Measurements from ENCODE around the gene PHF12. TPM values are rescaled to one million over a fixed set of nuclear protein-coding genes. Genes with fewer than 3 reads are reported as not detected.

Gene PHF12
- total and polyA plus RNA-seq, 10 of the 15 experiments (the other 5 are each of a cell fraction or from before 2014, with no cell fraction given): 1.3 to 43.9 (median 19.2) TPM

DNA sequence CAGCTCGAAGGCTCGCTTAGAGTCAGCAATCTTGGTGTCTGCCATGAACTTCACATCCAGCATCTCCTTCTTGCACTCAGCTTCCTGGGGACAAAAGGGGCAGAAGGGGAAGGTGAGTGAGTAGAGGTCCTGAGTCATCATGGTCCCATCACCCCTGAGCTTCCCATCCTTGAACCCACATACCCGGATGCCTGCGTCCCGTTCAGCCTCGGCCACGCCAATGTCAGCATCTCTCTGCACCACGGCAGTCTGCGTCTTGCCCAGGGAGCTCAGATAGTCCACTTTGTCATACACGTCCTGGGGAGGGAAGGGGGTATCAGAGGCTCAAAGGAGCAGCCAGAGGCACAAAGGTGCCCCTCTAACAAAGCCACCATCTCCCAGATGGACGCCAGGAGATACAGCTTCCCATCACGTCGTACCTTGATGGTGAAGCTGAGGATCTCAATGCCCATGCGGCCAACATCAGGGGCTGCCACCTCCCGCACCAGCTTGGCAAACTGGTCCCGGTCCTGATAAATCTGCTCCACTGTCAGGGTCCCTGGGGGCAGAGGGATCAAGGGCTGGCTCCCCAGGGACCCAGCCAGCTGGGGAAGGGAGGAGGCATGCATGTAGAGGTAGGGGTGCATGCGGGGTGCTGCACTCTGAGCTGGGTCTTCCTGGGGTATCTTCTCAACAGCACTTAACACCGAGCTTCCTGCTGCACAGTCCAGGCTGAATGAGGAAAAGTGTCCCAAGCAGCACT lies 69.0 kb downstream of the PHF12 start:
- Histone ChIP-seq H3K9ac (ENCODE audit: control insufficient read depth, insufficient read depth, low read length) (no peak overlapping the region), H2AFZ (ENCODE audit: control insufficient read depth, low read depth, low read length) (no peak overlapping the region), H3K9me3 (replicated peaks; ENCODE audit: control insufficient read depth, insufficient read depth, low read length) (no peaks in the 10 kb centered on the region), H4K20me1 (ENCODE audit: control insufficient read depth, insufficient read depth) (no peaks in the 10 kb centered on the region; the same call in 1 of the 2 replicates), H3K79me2 (ENCODE audit: control insufficient read depth, insufficient read depth, low read length) (no peaks in the 10 kb centered on the region), H3K36me3 (ENCODE audit: control insufficient read depth in 2 of 2, insufficient read depth in 2 of 2, low read length in 1 of 2) (peaks cover 9 to 33% of the 10 kb centered on the region in 2 experiments; a peak in 3 of 4 replicates), H3K27ac (ENCODE audit: control insufficient read depth, insufficient read depth) (no peak overlapping the region), H3K4me1 (ENCODE audit: control insufficient read depth, insufficient read depth, low read length) (peaks cover 1% of the 10 kb centered on the region), H3K27me3 (replicated peaks in 1 of 2; ENCODE audit: control insufficient read depth in 2 of 2, insufficient read depth in 2 of 2, low read length in 1 of 2) (no peaks in the 10 kb centered on the region), H3K4me3 (no peak overlapping the region), H3K4me2 (ENCODE audit: control insufficient read depth, insufficient read depth) (no peak overlapping the region)
- in situ Hi-C loops (cut with MboI) (loop anchor here (25.0 kb wide), 1 partner anchor 1395 kb away; no protein-coding TSS in a partner anchor), intact Hi-C loops (cut with micrococcal nuclease; ENCODE audit: unreplicated experiment) (no loop called here)
- 80% methylated on average over 18 of the region's 18 CpGs for WGBS (ENCODE audit: insufficient coverage, insufficient replicate concordance, low lambda C conversion rate, missing lambda C conversion rate)
- CTCF ChIA-PET: interaction anchor here (0.6 to 2.3 kb wide), 2 partner anchors 119 to 1440 kb away, joined by 3 to 8 read pairs; no protein-coding TSS in a partner anchor
- POLR2A ChIA-PET: interaction anchor here (0.5 to 1.8 kb wide), 4 partner anchors 10 to 52 kb away, joined by 3 to 9 read pairs (median 6); no protein-coding TSS in a partner anchor
- RAD21 ChIA-PET (ENCODE audit: unreplicated experiment): interaction anchor here (1.4 to 1.6 kb wide), 2 partner anchors 10 to 155 kb away, joined by 3 to 6 read pairs; no protein-coding TSS in a partner anchor
- SMC1A ChIA-PET (ENCODE audit: uncharacterized antibody, unreplicated experiment): interaction anchor here (1.4 kb wide), 2 partner anchors 14 to 33 kb away, joined by 3 to 4 read pairs; no protein-coding TSS in a partner anchor
- FAIRE-seq: no peak
- no peak for ATAC-seq
- no peak for DNase-seq (ENCODE audit: low read depth, low spot score)
- no TSS peak for BruUV-seq (replicated peaks)
- TF ChIP-seq ASH2L (IDR thresholded peaks at IDR 0.05; ENCODE audit: borderline replicate concordance, low read depth) (no peak), IRF3 (IDR thresholded peaks at IDR 0.05) (no peak), POU2F2 (IDR thresholded peaks at IDR 0.05; ENCODE audit: borderline replicate concordance, low read depth, low read length) (no peak), ZBTB33 (IDR thresholded peaks at IDR 0.05) (no peak), ZBED1 (IDR thresholded peaks at IDR 0.05; ENCODE audit: borderline replicate concordance) (no peak), EGR1 (IDR thresholded peaks at IDR 0.05; ENCODE audit: borderline replicate concordance in 1 of 2, low read depth in 2 of 2, low read length in 2 of 2) (no peak), IKZF2 (IDR thresholded peaks at IDR 0.05) (no peak), ZSCAN29 (IDR thresholded peaks at IDR 0.05) (no peak), MTA2 (IDR thresholded peaks at IDR 0.05; ENCODE audit: low read depth) (no peak), IRF4 (IDR thresholded peaks at IDR 0.05; ENCODE audit: low read depth, low read length) (no peak)
- TF ChIP-seq, protein P1, sequence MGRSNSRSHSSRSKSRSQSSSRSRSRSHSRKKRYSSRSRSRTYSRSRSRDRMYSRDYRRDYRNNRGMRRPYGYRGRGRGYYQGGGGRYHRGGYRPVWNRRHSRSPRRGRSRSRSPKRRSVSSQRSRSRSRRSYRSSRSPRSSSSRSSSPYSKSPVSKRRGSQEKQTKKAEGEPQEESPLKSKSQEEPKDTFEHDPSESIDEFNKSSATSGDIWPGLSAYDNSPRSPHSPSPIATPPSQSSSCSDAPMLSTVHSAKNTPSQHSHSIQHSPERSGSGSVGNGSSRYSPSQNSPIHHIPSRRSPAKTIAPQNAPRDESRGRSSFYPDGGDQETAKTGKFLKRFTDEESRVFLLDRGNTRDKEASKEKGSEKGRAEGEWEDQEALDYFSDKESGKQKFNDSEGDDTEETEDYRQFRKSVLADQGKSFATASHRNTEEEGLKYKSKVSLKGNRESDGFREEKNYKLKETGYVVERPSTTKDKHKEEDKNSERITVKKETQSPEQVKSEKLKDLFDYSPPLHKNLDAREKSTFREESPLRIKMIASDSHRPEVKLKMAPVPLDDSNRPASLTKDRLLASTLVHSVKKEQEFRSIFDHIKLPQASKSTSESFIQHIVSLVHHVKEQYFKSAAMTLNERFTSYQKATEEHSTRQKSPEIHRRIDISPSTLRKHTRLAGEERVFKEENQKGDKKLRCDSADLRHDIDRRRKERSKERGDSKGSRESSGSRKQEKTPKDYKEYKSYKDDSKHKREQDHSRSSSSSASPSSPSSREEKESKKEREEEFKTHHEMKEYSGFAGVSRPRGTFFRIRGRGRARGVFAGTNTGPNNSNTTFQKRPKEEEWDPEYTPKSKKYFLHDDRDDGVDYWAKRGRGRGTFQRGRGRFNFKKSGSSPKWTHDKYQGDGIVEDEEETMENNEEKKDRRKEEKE (IDR thresholded peaks at IDR 0.05): no peak
- TF ChIP-seq, protein P2, sequence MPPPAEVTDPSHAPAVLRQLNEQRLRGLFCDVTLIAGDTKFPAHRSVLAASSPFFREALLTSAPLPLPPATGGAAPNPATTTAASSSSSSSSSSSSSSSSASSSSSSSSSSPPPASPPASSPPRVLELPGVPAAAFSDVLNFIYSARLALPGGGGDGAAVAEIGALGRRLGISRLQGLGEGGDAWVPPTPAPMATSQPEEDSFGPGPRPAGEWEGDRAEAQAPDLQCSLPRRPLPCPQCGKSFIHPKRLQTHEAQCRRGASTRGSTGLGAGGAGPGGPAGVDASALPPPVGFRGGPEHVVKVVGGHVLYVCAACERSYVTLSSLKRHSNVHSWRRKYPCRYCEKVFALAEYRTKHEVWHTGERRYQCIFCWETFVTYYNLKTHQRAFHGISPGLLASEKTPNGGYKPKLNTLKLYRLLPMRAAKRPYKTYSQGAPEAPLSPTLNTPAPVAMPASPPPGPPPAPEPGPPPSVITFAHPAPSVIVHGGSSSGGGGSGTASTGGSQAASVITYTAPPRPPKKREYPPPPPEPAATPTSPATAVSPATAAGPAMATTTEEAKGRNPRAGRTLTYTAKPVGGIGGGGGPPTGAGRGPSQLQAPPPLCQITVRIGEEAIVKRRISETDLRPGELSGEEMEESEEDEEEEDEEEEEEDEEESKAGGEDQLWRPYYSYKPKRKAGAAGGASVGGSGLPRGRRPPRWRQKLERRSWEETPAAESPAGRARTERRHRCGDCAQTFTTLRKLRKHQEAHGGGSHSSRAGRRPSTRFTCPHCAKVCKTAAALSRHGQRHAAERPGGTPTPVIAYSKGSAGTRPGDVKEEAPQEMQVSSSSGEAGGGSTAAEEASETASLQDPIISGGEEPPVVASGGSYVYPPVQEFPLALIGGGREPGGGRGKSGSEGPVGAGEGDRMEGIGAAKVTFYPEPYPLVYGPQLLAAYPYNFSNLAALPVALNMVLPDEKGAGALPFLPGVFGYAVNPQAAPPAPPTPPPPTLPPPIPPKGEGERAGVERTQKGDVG (CRISPR knock-in tag; IDR thresholded peaks at IDR 0.05): no peak

Data from GM12878 (cell line).